Thyroid gland (tissue), 4 donors: ENCODE data around the gene GANC. TPM values are rescaled to one million over a fixed set of nuclear protein-coding genes. Genes with fewer than 3 reads are reported as not detected.

Source experiments
- DNase-seq, 2 donors: peaks; one replicate each; pipeline ENCODE4 v3.0.0-alpha.2; 2019
- H3K27ac ChIP-seq, 3 donors: fragments of 200-600 bp; sonication (generic); 1 replicate in 2 of 3; 2 replicates in 1 of 3; pipeline ENCODE4 v1.5.1; 2016 to 2019; ENCODE audit warnings: mild to moderate bottlenecking in 1 of 3, moderate library complexity in 1 of 3
- H3K27me3 ChIP-seq: fragments of 200-600 bp; sonication (generic); one replicate; pipeline ENCODE4 v1.5.1; 2019
- H3K36me3 ChIP-seq, 2 donors: fragments of 200-600 bp; sonication (generic); one replicate each; pipeline ENCODE4 v1.5.1; 2016 to 2019
- H3K4me1 ChIP-seq, 2 donors: fragments of 200-600 bp; sonication (generic); one replicate each; pipeline ENCODE4 v1.5.1; 2017 to 2019
- H3K4me3 ChIP-seq, 3 donors: fragments of 200-600 bp; sonication (generic); replicated peaks in 1 of 3; 1 replicate in 2 of 3; 2 replicates in 1 of 3; pipeline ENCODE4 v1.5.1; 2016; ENCODE audit warnings: mild to moderate bottlenecking in 1 of 3
- H3K9me3 ChIP-seq: fragments of 200-600 bp; sonication (generic); one replicate; pipeline ENCODE4 v1.5.1; 2017
- POLR2A ChIP-seq, 2 donors: fragments of 450-650 bp; IDR thresholded peaks; one replicate each; pipeline ENCODE4 v1.6.1; 2017; ENCODE audit warnings: antibody characterized with exemption in 2 of 2, mild to moderate bottlenecking in 2 of 2, moderate library complexity in 1 of 2
- WGBS, 2 donors: methylation state at CpG; one replicate each; pipeline ENCODE4 v1.1.5; 2017; 5-methylcytosine and 5-hydroxymethylcytosine counted together
- intact Hi-C: fragments of 100-400 bp; cut with DNase I; formaldehyde crosslinking; loops from one replicate; pipeline ENCODE4 v1.15.1; 2023
- total RNA-seq, 4 donors: library from RNA; depleted of rRNA; stranded (reverse); fragments of >200 nt; gene quantifications; one replicate each; pipeline ENCODE4 v1.2.3, GENCODE V29; 2016
- TF ChIP-seq, protein P1 (sequence below), 6 experiments: fragments of 200-600 bp in 3 of 6; fragments of 450-650 bp in 3 of 6; sonication (generic) in 3 of 6; IDR thresholded peaks; one replicate each; pipeline ENCODE4 v1.5.1; 2016 to 2019; ENCODE audit warnings: antibody characterized with exemption in 6 of 6, mild to moderate bottlenecking in 2 of 6, inconsistent platforms in 1 of 6, moderate library complexity in 1 of 6

GANC gene
- total RNA-seq, 4 donors from 2014 or later, result 19.9 to 49.4 (median 22.2) TPM

DNA sequence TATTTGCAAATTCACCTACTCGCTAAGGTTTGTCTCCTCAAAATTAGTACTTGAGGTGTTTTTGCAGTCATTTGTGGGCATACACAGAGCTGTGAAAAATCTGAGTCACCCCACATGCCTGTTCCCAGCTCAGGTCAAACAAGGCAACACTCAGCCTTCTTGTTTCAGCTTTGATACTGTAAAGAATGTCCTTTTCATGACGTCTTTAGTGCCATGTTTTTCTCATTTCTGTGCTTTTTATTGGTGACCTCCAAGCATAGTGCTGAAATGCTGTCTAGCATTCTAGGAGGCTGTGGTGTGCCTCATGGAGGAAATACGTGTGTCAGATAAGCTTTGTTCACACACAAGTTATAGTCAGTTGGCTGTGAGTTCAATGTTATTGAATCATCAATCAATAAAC, 95.1 kb downstream of the GANC start:
- peaks cover 0 to 16% of the 10 kb centered on the region in 2 donors for H3K4me1 ChIP-seq
- H3K27me3 ChIP-seq, result no peaks in the 10 kb centered on the region
- intact Hi-C loops, result no loop called here
- TF ChIP-seq, protein P1, sequence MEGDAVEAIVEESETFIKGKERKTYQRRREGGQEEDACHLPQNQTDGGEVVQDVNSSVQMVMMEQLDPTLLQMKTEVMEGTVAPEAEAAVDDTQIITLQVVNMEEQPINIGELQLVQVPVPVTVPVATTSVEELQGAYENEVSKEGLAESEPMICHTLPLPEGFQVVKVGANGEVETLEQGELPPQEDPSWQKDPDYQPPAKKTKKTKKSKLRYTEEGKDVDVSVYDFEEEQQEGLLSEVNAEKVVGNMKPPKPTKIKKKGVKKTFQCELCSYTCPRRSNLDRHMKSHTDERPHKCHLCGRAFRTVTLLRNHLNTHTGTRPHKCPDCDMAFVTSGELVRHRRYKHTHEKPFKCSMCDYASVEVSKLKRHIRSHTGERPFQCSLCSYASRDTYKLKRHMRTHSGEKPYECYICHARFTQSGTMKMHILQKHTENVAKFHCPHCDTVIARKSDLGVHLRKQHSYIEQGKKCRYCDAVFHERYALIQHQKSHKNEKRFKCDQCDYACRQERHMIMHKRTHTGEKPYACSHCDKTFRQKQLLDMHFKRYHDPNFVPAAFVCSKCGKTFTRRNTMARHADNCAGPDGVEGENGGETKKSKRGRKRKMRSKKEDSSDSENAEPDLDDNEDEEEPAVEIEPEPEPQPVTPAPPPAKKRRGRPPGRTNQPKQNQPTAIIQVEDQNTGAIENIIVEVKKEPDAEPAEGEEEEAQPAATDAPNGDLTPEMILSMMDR (IDR thresholded peaks at IDR 0.05), result no peak
- TF ChIP-seq POLR2A (IDR thresholded peaks at IDR 0.05), result no peak
- H3K27ac ChIP-seq, result no peak overlapping the region
- no peaks in the 10 kb centered on the region for H3K36me3 ChIP-seq
- WGBS, 2 donors, result 90 to 95% methylated on average over 3 of the region's 3 CpGs
- H3K9me3 ChIP-seq, result no peaks in the 10 kb centered on the region
- no peak overlapping the region for H3K4me3 ChIP-seq
- no peak for DNase-seq

DNA sequence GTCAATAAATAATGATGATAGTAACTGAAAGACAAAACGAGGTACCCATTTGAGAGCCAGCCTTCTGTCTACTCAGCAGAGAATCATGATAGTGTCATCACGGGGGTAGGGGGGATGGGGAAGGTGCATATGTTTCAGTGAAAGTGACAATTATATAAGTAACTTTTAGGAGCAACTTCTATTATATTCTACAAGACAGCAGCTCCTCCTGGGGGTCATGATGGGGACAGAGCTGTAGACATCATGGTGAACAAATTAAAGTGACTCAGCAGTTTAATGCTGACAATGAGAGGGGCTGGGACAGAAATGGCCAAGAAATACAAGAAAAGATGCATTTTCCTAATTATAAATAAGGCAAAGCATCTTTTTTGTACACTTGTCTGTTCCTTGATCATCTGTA, 98.1 kb downstream of the GANC start:
- H3K36me3 ChIP-seq, result no peaks in the 10 kb centered on the region
- TF ChIP-seq POLR2A (IDR thresholded peaks at IDR 0.05), result no peak
- TF ChIP-seq, protein P1 (IDR thresholded peaks at IDR 0.05), result no peak
- H3K4me3 ChIP-seq, result no peak overlapping the region
- no peak overlapping the region for H3K27ac ChIP-seq
- H3K4me1 ChIP-seq, result peaks cover 0 to 13% of the 10 kb centered on the region in 2 donors
- no peaks in the 10 kb centered on the region for H3K27me3 ChIP-seq
- DNase-seq, result no peak
- H3K9me3 ChIP-seq, result no peaks in the 10 kb centered on the region
- 84 to 91% methylated on average over 2 of the region's 2 CpGs for WGBS, 2 donors
- intact Hi-C loops, result no loop called here

DNA sequence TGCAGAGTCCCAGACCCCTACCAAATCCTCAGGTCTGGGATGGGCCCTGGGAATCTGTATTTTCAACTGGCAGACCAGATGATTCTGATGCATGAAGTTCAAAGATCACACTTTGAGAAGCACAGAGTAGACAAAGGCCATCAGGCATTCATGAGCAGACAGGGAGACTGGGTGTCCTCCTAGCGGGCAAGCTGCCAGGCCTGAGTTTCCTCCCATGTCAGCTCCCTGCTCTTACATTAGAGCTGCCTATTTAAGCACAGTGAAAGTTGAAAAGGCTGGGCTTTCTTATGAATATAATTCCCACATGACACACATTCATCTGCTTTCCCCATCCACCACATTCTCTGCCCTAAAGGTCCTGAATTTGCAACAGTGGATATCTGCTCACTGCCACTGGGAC, 100.3 kb downstream of the GANC start:
- TF ChIP-seq, protein P1 (IDR thresholded peaks at IDR 0.05), result no peak
- no peak for TF ChIP-seq POLR2A (IDR thresholded peaks at IDR 0.05)
- intact Hi-C loops, result no loop called here

DNA sequence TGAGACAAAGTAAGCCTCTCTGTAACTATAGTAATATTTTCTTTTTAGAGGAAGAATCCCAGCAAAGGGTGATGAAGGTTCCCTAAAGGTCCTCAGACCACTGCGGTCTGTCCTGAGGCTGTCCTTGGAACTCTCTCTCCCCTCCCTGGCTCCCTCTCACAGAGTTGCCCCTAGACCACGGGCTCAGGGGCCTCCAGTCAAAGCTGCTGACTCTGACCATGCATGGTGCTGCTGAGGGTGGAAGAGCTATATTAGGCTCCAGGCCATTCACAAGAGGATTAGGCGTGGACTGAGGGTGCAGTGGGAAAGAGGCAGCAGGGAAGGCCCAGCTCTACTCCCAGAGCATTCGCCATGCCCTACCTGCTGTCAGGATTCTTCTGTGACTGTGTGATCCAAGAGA, 100.9 kb downstream of the GANC start:
- H3K4me1 ChIP-seq, result no peaks in the 10 kb centered on the region
- H3K4me3 ChIP-seq, result no peak overlapping the region
- H3K27me3 ChIP-seq, result no peaks in the 10 kb centered on the region
- intact Hi-C loops, result no loop called here
- DNase-seq, result no peak
- TF ChIP-seq, protein P1 (IDR thresholded peaks at IDR 0.05), result no peak
- TF ChIP-seq POLR2A (IDR thresholded peaks at IDR 0.05), result no peak
- WGBS, 2 donors, result 94 to 98% methylated on average over 4 of the region's 4 CpGs
- no peaks in the 10 kb centered on the region for H3K9me3 ChIP-seq
- no peak overlapping the region for H3K27ac ChIP-seq
- H3K36me3 ChIP-seq, result no peaks in the 10 kb centered on the region

More for the DNA sequence above, 100.3 kb downstream of the GANC start:
- peak; percentile 47 to 51 for DNase-seq
- Histone ChIP-seq H3K4me3 (no peak overlapping the region), H3K27me3 (no peaks in the 10 kb centered on the region), H3K9me3 (no peaks in the 10 kb centered on the region), H3K4me1 (no peaks in the 10 kb centered on the region), H3K27ac (no peak overlapping the region), H3K36me3 (no peaks in the 10 kb centered on the region)
- 58 to 90% methylated on average over 1 of the region's 1 CpG for WGBS, 2 donors

DNA sequence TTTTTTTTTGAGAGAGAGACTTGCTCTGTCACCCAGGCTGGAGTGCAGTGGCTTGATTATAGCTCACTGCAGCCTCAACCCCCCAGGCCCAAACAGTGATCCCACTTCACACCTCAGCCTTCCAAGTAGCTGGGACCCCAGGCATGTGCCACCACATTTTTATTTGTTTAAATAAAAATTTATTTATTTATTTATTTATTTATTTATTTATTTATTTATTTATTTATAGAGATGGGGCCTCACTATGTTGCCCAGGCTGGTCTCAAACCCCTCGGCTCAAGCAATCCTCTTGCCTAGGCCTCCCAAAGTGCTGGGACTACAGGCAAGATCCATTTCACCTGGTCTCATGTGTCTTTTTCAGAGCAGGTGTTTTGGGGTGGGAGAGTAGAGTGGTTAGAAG, 101.8 kb downstream of the GANC start:
- H3K27ac ChIP-seq, result no peak overlapping the region
- intact Hi-C loops, result no loop called here
- 64 to 91% methylated on average over 1 of the region's 1 CpG for WGBS, 2 donors
- H3K36me3 ChIP-seq, result no peaks in the 10 kb centered on the region
- no peaks in the 10 kb centered on the region for H3K27me3 ChIP-seq
- DNase-seq, result no peak
- H3K4me1 ChIP-seq, result no peaks in the 10 kb centered on the region
- no peak overlapping the region for H3K4me3 ChIP-seq
- TF ChIP-seq, protein P1 (IDR thresholded peaks at IDR 0.05), result no peak
- TF ChIP-seq POLR2A (IDR thresholded peaks at IDR 0.05), result no peak
- no peaks in the 10 kb centered on the region for H3K9me3 ChIP-seq
